ENCODE data around the gene ZNF491.
"Not testable (repeated sequence)": the region's sequence is repeated elsewhere in the genome, so short reads cannot be mapped to it uniquely, and the experiment has no call there.

Gene ZNF491

GRCh38 chr19:11798391-11799330, at the start of gene ZNF491:
TSS of gene ZNF491 (plus strand) at chr19:11798523. CDS start at chr19:11805954, 7,431 bp downstream.
- DNase-seq (ENCODE audit: low spot score) = peak; percentile 41

DNA sequence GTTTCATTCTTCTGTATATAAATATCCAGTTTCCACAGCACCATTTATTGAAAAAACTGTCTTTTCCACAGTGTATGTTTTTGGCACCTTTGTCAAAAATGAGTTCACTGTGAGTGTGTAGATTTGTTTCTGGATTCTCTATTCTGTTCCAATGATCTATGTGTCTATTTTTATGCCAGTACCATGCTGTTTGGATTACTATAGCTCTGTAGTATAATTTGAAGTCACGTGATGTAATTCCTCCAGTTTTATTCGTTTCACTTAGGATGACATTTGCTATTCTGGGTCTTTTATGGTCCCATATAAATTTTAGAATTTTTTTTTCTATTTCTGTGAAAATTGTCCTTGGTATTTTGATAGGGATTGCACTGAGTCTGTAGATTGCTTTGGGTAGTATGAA, 48.6 kb upstream of the ZNF491 start:
- DNase-seq (ENCODE audit: low spot score) = no peak

GRCh38 chr19:11752244-11752736, 46.0 kb upstream of the ZNF491 start:
- no peak for DNase-seq (ENCODE audit: low spot score)

DNA sequence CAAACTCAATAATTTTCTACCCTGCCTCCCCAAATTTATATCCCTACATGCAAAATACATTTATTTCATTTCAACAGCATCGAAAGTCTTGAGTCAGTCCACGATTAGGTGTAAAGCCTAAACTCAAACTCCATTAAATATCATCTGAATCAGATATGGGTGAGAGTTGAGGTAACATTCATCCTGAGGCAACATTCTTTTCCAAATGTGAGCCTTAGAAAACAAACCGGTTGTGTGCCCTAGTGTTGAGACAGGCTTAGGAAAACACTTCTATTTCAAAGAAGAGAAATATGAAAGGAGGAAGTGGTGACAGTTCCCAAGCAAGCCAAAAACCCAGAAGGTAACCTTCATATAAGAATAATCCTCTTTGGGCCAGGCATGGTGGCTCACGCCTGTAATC, 43.7 kb upstream of the ZNF491 start:
- no peak for DNase-seq (ENCODE audit: low spot score)

- DNase-seq (ENCODE audit: low spot score) = no peak
Observed at GRCh38 chr19:11756965-11757364, 41.4 kb upstream of the ZNF491 start.

DNA sequence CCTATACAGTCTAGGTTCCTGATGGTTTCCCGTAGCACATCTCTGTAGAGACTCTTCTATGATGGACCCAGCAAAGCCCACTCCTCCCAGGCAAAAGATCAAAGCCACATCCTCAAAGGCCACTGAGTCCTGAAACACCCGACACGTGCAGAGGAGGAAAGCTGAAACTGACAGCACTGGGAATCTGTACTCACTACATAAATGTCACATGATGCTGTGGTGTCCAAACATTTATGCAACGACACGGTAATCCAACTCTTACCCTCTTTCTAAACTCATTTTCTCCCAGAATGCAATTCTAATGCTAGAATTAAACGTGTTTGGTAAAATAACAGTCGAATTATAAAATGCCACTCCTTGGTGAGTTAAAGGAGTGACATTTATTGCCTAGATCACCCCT, 38.5 kb upstream of the ZNF491 start:
- DNase-seq (ENCODE audit: low spot score) = no peak

DNA sequence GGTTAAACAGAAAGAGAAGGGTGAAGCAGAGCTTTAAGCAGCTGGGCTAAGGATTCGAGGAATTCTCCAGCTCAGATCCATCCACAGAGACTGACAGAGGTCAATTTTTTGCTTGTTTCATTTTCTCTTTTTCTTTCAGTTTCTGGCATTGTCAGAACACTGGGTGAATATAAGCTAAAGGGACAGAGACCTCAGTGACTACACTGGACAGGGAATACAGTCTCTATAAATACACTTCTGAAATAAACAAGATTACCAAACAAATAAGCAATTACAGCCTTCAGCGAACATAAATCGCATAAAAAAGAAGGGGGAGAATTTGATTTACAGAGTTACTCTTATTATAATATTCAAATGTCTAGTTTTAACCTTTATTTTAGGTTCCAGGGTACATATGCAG, 35.2 kb upstream of the ZNF491 start:
- DNase-seq (ENCODE audit: low spot score) = no peak

- DNase-seq (ENCODE audit: low spot score) = no peak
Observed at GRCh38 chr19:11763611-11764010, 34.7 kb upstream of the ZNF491 start.

- DNase-seq (ENCODE audit: low spot score) = peak; percentile 79
Observed at GRCh38 chr19:11766597-11767591, 31.4 kb upstream of the ZNF491 start, which contains the start of gene ZNF441. TSS of gene ZNF441 (plus strand) at chr19:11767000. CDS start at chr19:11767194, 194 bp downstream.

DNA sequence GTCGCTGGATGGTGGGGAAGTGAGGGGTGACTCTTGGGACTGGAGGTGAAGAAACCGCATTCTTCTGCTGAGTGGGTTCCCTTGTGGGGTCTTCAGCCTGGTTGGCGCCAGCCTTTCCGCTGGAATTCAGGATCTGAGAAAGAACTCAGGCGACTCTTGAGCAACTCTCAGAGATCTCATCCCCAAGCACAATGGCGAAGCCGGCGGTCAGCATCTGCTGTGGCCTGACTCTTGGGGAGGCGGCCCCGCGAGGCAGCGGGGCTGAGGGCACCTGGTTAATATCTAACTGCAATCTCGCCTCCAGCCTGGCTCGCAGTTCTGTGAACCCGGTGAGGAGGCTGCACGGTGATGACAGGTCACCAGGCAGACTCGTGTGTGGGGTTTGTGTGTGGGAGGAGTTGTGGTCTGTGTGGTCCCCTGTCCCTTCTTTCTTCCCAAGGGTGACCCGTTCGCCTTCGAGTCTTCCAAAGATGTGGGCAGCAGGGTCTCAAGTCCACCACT, 30.6 kb upstream of the ZNF491 start:
- no peak for DNase-seq (ENCODE audit: low spot score)

DNA sequence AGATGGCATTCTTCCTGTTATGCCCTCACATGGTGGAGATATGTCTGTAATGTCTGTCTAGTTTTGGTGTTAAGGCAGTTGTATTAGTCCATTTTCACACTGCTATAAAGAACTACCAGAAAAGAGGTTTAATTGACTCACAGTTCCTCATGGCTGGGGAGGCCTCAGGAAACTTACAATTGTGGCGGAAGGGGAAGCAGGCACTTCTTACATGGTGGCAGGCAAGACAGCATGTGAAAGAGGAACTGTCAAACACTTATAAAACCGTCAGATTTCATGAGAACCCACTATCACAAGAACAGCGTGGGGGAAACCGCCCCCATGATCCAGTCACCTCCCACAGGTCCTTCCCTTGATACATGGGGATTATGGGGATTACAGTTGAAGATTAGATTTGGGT, 28.3 kb upstream of the ZNF491 start:
- no peak for DNase-seq (ENCODE audit: low spot score)

GRCh38 chr19:11771520-11771919, 26.8 kb upstream of the ZNF491 start:
- DNase-seq (ENCODE audit: low spot score) = not testable (repeated sequence)

DNA sequence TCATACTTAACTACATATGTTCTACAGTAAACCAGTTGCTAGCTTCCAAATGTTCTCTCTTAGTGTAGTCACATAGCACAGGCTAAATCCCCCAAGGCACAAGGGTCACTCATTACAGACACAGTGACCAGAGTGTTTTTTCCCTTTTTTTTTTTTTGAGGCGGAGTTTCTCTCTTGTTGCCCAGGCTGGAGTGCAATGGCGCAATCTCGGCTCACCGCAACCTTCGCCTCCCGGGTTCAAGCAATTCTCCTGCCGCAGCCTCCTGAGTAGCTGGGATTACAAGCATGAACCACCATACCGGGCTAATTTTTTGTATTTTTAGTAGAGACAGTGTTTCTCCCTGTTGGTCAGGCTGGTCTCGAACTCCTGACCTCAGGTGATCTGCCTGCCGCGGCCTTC, 21.7 kb upstream of the ZNF491 start:
- DNase-seq (ENCODE audit: low spot score) = not testable (repeated sequence)

DNA sequence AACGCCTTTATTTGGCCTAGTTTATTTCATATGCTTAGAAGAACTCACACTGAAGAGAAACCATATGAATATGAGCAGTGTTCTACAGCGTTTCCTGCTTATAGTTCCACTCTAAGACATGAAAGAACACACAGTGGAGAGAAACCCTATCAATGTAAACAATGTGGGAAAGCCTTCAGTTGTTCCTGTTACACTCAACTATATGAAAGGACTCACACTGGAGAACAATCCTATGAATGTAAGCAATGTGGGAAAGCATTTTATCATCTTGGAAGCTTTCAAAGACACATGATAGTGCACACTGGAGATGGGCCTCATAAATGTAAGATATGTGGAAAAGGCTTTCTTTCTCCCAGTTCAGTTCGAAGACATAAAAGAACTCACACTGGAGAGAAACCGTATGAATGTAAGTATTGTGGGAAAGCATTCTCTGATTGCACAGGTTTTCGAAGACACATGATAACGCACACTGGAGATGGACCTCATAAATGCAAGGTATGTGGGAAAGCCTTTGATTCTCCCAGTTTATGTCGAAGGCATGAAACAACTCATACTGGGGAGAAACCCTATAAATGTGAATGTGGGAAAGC, 17.8 kb upstream of the ZNF491 start:
- no peak for DNase-seq (ENCODE audit: low spot score)

- DNase-seq (ENCODE audit: low spot score) = no peak
Observed at GRCh38 chr19:11781295-11782057, 16.8 kb upstream of the ZNF491 start.

- DNase-seq (ENCODE audit: low spot score) = no peak
Observed at GRCh38 chr19:11783767-11784166, 14.6 kb upstream of the ZNF491 start.

DNA sequence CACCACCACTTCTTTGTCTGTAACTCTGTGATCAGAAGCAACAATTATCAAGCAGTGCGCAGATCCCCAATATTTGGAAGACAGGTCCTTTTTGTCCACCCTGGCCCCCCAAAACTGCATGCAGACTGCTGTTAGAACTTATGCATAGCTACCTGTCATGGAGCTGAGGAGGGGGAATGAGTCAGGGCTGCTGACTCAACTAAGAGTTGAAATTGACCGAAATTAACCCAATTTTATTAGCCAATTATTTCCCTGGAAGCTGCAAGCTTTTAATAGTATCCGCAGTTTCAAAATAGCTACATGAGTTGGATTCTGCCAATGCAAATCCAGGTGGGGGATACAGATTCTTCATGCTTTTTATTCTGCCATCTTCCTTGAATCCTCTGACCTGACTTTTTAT, 14.0 kb upstream of the ZNF491 start:
- DNase-seq (ENCODE audit: low spot score) = no peak

DNA sequence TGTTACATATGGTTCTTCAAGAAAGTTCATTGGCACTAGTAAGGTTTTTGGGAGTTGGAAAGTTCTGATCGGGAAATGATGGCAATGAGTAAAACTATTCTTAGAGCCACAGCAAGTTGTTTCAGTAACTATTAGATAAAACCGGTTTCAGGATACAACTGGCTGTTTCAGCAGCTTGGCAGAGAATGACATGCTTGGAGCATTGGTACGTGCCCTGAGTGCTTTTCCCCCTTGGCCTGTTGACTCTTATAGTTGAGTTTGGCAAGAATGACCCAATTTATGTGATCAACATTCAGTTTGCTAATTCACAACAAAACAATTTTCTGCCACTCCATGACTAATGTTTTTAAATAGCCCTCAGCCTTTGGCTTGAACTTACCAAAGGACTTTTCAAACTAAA, 10.8 kb upstream of the ZNF491 start:
- DNase-seq (ENCODE audit: low spot score) = no peak

DNA sequence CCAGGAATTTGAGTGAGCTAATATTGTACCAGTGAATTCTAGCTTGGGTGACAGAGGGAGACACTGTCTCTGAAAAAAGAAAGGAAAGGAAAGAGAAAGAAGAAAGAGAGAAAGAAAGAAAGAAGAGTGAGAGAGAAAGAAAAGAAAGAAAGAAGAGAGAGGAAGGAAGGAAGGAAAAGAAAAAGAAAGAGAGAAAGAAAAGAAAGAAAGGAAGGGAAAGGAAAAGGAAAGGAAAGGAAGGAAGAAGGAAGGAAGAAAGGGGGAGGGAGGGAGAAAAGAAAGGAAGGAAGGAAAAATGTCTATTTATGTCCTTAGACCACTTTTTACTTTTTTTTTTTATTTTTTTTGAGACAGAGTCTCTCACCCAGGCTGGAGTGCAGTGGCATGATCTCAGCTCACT, 5.4 kb upstream of the ZNF491 start:
- DNase-seq (ENCODE audit: low spot score) = no peak

DNA sequence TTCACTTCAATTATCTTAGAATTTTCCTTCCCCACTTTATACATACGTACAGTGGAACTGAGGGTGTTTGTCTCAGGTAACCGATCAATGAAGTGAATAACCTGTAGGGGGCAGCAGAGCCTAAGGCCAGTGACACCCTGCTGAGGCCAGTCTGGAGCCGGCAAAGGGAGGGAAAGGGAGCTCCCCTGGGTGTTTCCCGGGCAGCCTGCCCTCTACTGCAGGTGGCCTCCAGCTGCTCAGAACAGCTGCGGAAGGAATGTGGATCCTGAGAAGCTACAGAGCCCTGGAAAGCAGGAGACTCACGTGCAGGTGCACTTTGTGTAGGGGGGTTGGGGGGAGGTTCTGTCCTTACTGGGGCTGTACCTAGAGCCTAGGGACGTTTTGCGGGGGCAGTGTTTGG, 832 bp upstream of the ZNF491 start:
- DNase-seq (ENCODE audit: low spot score) = peak; percentile 70

Measured in COLO829 (cell line).